ENCODE measurements around the gene KIF2C. TPM values are rescaled to one million over a fixed set of nuclear protein-coding genes. Genes with fewer than 3 reads are reported as not detected.

Gene KIF2C
- total RNA-seq, 2 experiments from 2014 or later = 92.6 to 95.0 TPM

DNA sequence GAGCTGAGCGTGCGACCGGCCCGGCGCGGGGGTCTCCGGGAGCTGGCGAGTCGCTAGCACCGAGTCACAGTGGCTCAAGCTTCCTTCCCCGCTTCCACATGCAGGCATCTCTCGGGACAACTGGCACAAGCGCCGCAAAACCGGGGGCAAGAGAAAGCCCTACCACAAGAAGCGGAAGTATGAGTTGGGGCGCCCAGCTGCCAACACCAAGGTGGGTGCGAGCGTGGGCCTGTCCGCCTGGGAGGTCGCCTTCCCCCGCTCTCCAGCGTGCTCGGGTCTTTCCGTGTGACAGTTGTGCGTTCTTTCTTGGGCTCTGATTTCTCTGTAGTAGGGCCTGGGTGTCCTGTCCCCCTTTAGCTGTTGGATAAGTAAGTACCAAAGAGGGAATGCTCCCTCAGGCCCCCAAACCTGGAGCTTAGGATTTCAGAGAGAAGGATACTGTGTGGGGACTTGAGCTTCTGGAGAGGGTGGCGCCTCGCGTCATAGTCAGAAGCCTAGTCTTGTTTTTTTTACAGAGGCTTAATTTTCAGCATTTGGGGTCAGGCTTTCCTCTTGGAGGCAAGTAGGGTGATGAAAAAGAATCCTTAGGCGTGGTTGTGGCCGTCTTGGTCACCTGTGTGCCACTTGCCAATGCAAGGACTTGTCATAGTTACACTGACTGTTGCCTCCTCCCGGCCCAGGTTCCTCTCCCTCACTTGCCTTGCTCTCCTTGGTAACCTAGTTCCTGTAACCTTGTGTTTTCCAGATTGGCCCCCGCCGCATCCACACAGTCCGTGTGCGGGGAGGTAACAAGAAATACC is 36.5 kb downstream of the KIF2C start:
- intact Hi-C loops (cut with micrococcal nuclease) = loop anchor here (5.0 kb wide), 1 partner anchor 44 kb away; the partner anchor contains the start of gene RNU5D-1

DNA sequence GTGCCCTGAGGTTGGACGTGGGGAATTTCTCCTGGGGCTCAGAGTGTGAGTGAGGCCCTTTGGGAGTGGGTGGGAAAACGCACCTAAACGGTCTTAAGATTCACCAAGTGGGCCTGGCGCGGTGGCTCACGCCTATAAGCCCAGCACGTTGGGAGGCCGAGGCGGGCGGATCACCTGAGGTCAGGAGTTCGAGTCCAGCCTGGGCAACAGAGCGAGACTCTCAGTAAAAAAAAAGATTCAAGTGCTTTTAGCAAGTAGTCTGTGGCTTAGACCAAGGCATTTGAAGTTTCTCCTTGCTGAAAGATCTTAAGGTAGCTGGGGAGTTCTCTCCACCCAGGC is 37.1 kb downstream of the KIF2C start:
- Mint-ChIP-seq H3K27me3 (no peaks in the 10 kb centered on the region), H3K9me3 (no peaks in the 10 kb centered on the region), H3K27ac (peak overlapping the region; percentile 96), H3K4me1 (ENCODE audit: low read depth) (peaks cover 39% of the 10 kb centered on the region), H3K36me3 (ENCODE audit: low read depth) (peaks cover 66% of the 10 kb centered on the region), H3K4me3 (peak overlapping the region; percentile 91)
- intact Hi-C loops (cut with micrococcal nuclease) = loop anchor here (5.0 kb wide), 1 partner anchor 44 kb away; the partner anchor contains the start of gene RNU5D-1
- CTCF ChIA-PET = interaction anchor here (1.0 to 3.0 kb wide), 5 partner anchors 8 to 127 kb away, joined by 3 to 28 read pairs (median 7); partner anchors contain the start of gene RNU5D-1
- ATAC-seq (no peak), DNase-seq (no peak)
- POLR2A ChIA-PET = interaction anchor here (0.9 to 10.7 kb wide), 14 partner anchors 10 to 234 kb away, joined by 3 to 181 read pairs (median 38); partner anchors contain the start of genes BEST4, BTBD19, DYNLT4 and HECTD3
- TF ChIP-seq, protein P1, sequence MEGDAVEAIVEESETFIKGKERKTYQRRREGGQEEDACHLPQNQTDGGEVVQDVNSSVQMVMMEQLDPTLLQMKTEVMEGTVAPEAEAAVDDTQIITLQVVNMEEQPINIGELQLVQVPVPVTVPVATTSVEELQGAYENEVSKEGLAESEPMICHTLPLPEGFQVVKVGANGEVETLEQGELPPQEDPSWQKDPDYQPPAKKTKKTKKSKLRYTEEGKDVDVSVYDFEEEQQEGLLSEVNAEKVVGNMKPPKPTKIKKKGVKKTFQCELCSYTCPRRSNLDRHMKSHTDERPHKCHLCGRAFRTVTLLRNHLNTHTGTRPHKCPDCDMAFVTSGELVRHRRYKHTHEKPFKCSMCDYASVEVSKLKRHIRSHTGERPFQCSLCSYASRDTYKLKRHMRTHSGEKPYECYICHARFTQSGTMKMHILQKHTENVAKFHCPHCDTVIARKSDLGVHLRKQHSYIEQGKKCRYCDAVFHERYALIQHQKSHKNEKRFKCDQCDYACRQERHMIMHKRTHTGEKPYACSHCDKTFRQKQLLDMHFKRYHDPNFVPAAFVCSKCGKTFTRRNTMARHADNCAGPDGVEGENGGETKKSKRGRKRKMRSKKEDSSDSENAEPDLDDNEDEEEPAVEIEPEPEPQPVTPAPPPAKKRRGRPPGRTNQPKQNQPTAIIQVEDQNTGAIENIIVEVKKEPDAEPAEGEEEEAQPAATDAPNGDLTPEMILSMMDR (IDR thresholded peaks at IDR 0.05) = no peak

More for the DNA sequence above, 36.5 kb downstream of the KIF2C start:
- POLR2A ChIA-PET = interaction anchor here (0.6 to 10.7 kb wide), 26 partner anchors 10 to 735 kb away, joined by 3 to 181 read pairs (median 8); partner anchors contain the start of genes BEST4, BTBD19, DYNLT4 and HECTD3
- CTCF ChIA-PET = interaction anchor here (0.7 to 3.0 kb wide), 9 partner anchors 9 to 128 kb away, joined by 3 to 28 read pairs (median 4); partner anchors contain the start of genes PLK3 and RNU5D-1
- Mint-ChIP-seq H3K27ac (peak overlapping the region; percentile 96), H3K9me3 (no peaks in the 10 kb centered on the region), H3K36me3 (ENCODE audit: low read depth) (peaks cover 61% of the 10 kb centered on the region), H3K4me3 (peak overlapping the region; percentile 91), H3K27me3 (no peaks in the 10 kb centered on the region), H3K4me1 (ENCODE audit: low read depth) (peaks cover 38% of the 10 kb centered on the region)
- DNase-seq = peak; percentile 52
- TF ChIP-seq, protein P1 (IDR thresholded peaks at IDR 0.05) = no peak
- ATAC-seq = peak; percentile 17

DNA sequence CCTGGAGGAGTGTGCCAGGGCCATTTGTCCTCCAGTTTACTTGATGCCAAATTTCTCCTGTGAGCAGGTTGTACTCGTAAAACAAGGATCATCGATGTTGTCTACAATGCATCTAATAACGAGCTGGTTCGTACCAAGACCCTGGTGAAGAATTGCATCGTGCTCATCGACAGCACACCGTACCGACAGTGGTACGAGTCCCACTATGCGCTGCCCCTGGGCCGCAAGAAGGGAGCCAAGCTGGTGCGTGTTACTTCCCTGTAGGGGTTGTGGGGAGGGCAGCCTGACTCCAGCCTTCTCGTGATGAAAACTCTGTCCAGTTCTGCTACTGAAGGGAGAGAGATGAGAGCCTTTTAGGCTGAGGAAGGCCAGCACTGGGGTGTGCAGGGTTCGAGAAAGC is 37.9 kb downstream of the KIF2C start:
- DNase-seq (no peak), ATAC-seq (no peak)
- intact Hi-C loops (cut with micrococcal nuclease) = loop anchor here (5.0 kb wide), 1 partner anchor 45 kb away; the partner anchor contains the start of gene RNU5D-1
- POLR2A ChIA-PET = interaction anchor here (1.0 to 10.7 kb wide), 10 partner anchors 10 to 54 kb away, joined by 3 to 181 read pairs (median 89); partner anchors contain the start of genes BEST4, BTBD19, DYNLT4 and PLK3
- H3K27ac Mint-ChIP-seq = peak overlapping the region; percentile 96
- CTCF ChIA-PET = interaction anchor here (1.7 kb wide), 1 partner anchor 47 kb away, joined by 4 read pairs; the partner anchor contains the start of gene RNU5D-1
- H3K4me3 Mint-ChIP-seq = peak overlapping the region; percentile 91
- no peaks in the 10 kb centered on the region for H3K27me3 Mint-ChIP-seq
- H3K36me3 Mint-ChIP-seq (ENCODE audit: low read depth) = peaks cover 73% of the 10 kb centered on the region
- no peaks in the 10 kb centered on the region for H3K9me3 Mint-ChIP-seq
- peaks cover 42% of the 10 kb centered on the region for H3K4me1 Mint-ChIP-seq (ENCODE audit: low read depth)
- TF ChIP-seq, protein P1 (IDR thresholded peaks at IDR 0.05) = no peak

DNA sequence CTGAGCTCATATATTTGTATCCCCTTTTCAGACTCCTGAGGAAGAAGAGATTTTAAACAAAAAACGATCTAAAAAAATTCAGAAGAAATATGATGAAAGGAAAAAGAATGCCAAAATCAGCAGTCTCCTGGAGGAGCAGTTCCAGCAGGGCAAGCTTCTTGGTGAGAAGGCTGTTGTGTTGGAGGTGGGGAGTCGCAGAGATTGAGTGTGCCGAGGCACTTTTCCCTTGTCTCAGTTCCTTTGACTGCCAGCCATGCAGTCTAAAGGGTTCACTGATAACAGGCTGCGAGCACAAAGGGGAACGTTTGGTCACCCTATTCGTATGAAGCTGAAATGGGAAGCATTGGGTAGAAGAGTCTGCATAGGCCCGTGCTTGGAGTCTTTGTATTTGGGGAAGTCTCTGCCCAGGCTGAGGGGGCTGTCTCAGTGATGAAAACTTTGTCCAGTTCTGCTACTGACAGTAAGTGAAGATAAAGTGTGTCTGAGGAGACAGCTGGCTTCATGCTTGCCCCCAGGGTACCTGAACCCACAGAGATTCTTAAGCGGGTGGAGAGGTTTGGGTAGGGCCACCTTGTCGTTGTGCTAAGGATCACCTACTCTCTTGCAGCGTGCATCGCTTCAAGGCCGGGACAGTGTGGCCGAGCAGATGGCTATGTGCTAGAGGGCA is 38.5 kb downstream of the KIF2C start:
- Mint-ChIP-seq H3K27me3 (no peaks in the 10 kb centered on the region), H3K9me3 (no peaks in the 10 kb centered on the region), H3K36me3 (ENCODE audit: low read depth) (peaks cover 75% of the 10 kb centered on the region), H3K4me3 (peak overlapping the region; percentile 91), H3K27ac (peak overlapping the region; percentile 96), H3K4me1 (ENCODE audit: low read depth) (peaks cover 44% of the 10 kb centered on the region)
- ATAC-seq = no peak
- intact Hi-C loops (cut with micrococcal nuclease) = loop anchor here (5.0 kb wide), 1 partner anchor 46 kb away; the partner anchor contains the start of gene RNU5D-1
- TF ChIP-seq, protein P1 (IDR thresholded peaks at IDR 0.05) = no peak
- CTCF ChIA-PET = interaction anchor here (1.7 kb wide), 1 partner anchor 47 kb away, joined by 4 read pairs; the partner anchor contains the start of gene RNU5D-1
- POLR2A ChIA-PET = interaction anchor here (1.0 to 10.7 kb wide), 11 partner anchors 11 to 54 kb away, joined by 3 to 181 read pairs (median 79); partner anchors contain the start of genes BEST4, BTBD19, DYNLT4 and PLK3
- DNase-seq = no peak

Measured in activated CD8-positive, alpha-beta T cell treated with anti-CD3 and anti-CD28 coated beads for 36 hours (primary cell).